ENCODE data around the gene ISCA2. TPM values are rescaled to one million over a fixed set of nuclear protein-coding genes. Genes with fewer than 3 reads are reported as not detected.
"Not testable (repeated sequence)": the region's sequence is repeated elsewhere in the genome, so short reads cannot be mapped to it uniquely, and the experiment has no call there.

ISCA2 gene
- total RNA-seq, 1 experiment from 2014 or later: 33.0 TPM

DNA sequence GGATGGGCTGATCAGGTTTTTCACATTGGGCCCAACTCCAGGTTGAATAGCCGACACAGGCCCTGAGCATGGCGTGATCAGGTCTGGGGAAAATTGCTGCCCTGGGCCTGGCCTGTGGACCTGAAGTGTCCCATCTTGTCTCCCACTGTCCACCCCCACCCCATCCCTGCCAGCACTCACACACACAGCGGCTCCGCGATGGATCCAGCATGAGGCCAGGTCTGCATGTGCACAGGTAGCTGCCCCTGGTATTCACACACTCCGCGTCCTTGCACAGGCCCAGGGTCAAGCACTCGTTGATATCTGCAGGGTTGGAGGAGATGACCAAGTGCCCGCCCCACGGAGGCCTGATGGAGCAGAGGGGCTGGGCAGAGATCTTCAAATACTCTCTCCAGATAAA, 38.7 kb downstream of the ISCA2 start:
- Histone ChIP-seq H3K4me3 (ENCODE audit: low read depth, low read length) (no peak overlapping the region), H3K4me1 (no peaks in the 10 kb centered on the region), H3K36me3 (ENCODE audit: control insufficient read depth, insufficient read depth, low read length) (no peaks in the 10 kb centered on the region), H3K9me3 (no peaks in the 10 kb centered on the region), H3K27me3 (replicated peaks; ENCODE audit: control insufficient read depth, insufficient read depth, low read length) (no peaks in the 10 kb centered on the region)
- Mint-ChIP-seq H3K4me1 (ENCODE audit: low read depth, unreplicated experiment) (no peaks in the 10 kb centered on the region), H3K27me3 (ENCODE audit: insufficient read depth, unreplicated experiment) (no peaks in the 10 kb centered on the region), H3K36me3 (ENCODE audit: insufficient read depth, unreplicated experiment) (no peaks in the 10 kb centered on the region), H3K27ac (ENCODE audit: unreplicated experiment) (no peak overlapping the region), H3K4me3 (ENCODE audit: unreplicated experiment) (no peak overlapping the region), H3K9me3 (ENCODE audit: unreplicated experiment) (no peaks in the 10 kb centered on the region)
- ChIA-PET POLR2A (no interaction called here), CTCF (no interaction called here)
- intact Hi-C loops (cut with micrococcal nuclease; ENCODE audit: unreplicated experiment): no loop called here
- TF ChIP-seq, protein P1, sequence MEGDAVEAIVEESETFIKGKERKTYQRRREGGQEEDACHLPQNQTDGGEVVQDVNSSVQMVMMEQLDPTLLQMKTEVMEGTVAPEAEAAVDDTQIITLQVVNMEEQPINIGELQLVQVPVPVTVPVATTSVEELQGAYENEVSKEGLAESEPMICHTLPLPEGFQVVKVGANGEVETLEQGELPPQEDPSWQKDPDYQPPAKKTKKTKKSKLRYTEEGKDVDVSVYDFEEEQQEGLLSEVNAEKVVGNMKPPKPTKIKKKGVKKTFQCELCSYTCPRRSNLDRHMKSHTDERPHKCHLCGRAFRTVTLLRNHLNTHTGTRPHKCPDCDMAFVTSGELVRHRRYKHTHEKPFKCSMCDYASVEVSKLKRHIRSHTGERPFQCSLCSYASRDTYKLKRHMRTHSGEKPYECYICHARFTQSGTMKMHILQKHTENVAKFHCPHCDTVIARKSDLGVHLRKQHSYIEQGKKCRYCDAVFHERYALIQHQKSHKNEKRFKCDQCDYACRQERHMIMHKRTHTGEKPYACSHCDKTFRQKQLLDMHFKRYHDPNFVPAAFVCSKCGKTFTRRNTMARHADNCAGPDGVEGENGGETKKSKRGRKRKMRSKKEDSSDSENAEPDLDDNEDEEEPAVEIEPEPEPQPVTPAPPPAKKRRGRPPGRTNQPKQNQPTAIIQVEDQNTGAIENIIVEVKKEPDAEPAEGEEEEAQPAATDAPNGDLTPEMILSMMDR (IDR thresholded peaks at IDR 0.05; ENCODE audit: insufficient read depth in 1 of 2, low read depth in 1 of 2, low read length in 1 of 2, severe bottlenecking in 1 of 2, unreplicated experiment in 1 of 2): no peak
- DNase-seq: no peak
- BruUV-seq (replicated peaks): no TSS peak

DNA sequence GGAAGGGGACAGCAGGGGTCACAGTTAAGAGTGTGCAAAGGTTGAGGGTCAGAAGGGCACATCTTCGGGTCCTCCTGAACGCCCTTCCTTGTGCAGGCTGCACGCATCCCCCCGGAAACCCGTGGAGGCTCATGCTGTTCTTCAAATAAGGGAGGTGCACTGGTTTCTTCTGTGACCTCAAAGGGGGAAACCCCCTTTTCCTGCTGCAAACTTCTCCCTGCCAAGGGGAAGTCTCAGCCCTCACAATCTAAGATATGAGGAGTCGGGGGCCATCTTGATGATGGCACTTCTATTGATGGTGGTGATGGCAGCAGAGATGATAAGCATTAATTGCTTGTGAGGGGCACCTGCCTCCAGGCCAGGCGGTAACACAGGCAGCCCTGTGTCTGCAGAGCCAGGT, 40.0 kb downstream of the ISCA2 start:
- no peak overlapping the region for H3K4me3 ChIP-seq (ENCODE audit: low read depth, low read length)
- intact Hi-C loops (cut with micrococcal nuclease; ENCODE audit: unreplicated experiment): no loop called here
- ChIA-PET POLR2A (no interaction called here), CTCF (no interaction called here)
- no peaks in the 10 kb centered on the region for H3K9me3 Mint-ChIP-seq (ENCODE audit: unreplicated experiment)
- H3K4me1 Mint-ChIP-seq (ENCODE audit: low read depth, unreplicated experiment): no peaks in the 10 kb centered on the region
- no peaks in the 10 kb centered on the region for H3K4me1 ChIP-seq
- H3K27ac Mint-ChIP-seq (ENCODE audit: unreplicated experiment): no peak overlapping the region
- H3K9me3 ChIP-seq: no peaks in the 10 kb centered on the region
- BruUV-seq (replicated peaks): no TSS peak
- no peaks in the 10 kb centered on the region for H3K27me3 Mint-ChIP-seq (ENCODE audit: insufficient read depth, unreplicated experiment)
- no peaks in the 10 kb centered on the region for H3K36me3 ChIP-seq (ENCODE audit: control insufficient read depth, insufficient read depth, low read length)
- TF ChIP-seq, protein P1 (IDR thresholded peaks at IDR 0.05; ENCODE audit: insufficient read depth in 1 of 2, low read depth in 1 of 2, low read length in 1 of 2, severe bottlenecking in 1 of 2, unreplicated experiment in 1 of 2): no peak
- H3K27me3 ChIP-seq (replicated peaks; ENCODE audit: control insufficient read depth, insufficient read depth, low read length): no peaks in the 10 kb centered on the region
- no peak overlapping the region for H3K4me3 Mint-ChIP-seq (ENCODE audit: unreplicated experiment)
- no peaks in the 10 kb centered on the region for H3K36me3 Mint-ChIP-seq (ENCODE audit: insufficient read depth, unreplicated experiment)
- DNase-seq: no peak

DNA sequence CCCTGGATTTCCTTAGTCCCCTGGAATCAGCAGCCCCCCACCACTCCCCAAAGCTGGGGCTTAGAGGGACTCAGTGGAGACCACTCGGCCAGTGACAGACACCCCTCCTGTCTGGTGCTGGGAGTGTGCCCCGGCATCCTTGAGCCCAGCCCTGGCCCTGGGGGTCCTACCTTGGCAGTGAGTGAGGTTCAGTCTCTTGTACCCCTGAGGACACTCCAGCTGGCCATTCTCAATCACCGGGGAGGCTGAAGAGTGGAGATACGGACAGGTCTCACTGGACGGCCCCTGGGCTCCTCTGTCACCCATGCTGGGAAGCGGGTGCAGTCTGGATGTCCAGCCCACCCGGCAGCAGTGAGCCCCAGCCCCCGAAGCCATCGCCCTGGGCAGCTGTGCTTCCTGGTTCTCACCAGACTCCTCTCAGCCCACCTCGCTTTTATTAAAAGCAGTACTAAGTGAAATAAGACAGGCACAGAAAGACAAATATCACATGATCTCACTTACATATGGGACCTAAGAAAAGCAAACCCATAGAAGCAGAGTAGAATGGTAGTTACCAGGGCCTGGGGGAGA, 42.3 kb downstream of the ISCA2 start:
- Histone ChIP-seq H3K27me3 (replicated peaks; ENCODE audit: control insufficient read depth, insufficient read depth, low read length) (no peaks in the 10 kb centered on the region), H3K9me3 (no peaks in the 10 kb centered on the region), H3K36me3 (ENCODE audit: control insufficient read depth, insufficient read depth, low read length) (no peaks in the 10 kb centered on the region), H3K4me3 (ENCODE audit: low read depth, low read length) (no peak overlapping the region), H3K4me1 (no peaks in the 10 kb centered on the region)
- no TSS peak for BruUV-seq (replicated peaks)
- intact Hi-C loops (cut with micrococcal nuclease; ENCODE audit: unreplicated experiment): no loop called here
- H3K27me3 Mint-ChIP-seq (ENCODE audit: insufficient read depth, unreplicated experiment): no peaks in the 10 kb centered on the region
- CTCF ChIA-PET: interaction anchor here (0.6 kb wide), 1 partner anchor 42 kb away, joined by 4 read pairs; the partner anchor contains the start of gene ISCA2
- TF ChIP-seq, protein P1 (IDR thresholded peaks at IDR 0.05; ENCODE audit: insufficient read depth in 1 of 2, low read depth in 1 of 2, low read length in 1 of 2, severe bottlenecking in 1 of 2, unreplicated experiment in 1 of 2): no peak
- H3K4me1 Mint-ChIP-seq (ENCODE audit: low read depth, unreplicated experiment): no peaks in the 10 kb centered on the region
- POLR2A ChIA-PET: no interaction called here
- H3K36me3 Mint-ChIP-seq (ENCODE audit: insufficient read depth, unreplicated experiment): no peaks in the 10 kb centered on the region
- H3K27ac Mint-ChIP-seq (ENCODE audit: unreplicated experiment): no peak overlapping the region
- no peak overlapping the region for H3K4me3 Mint-ChIP-seq (ENCODE audit: unreplicated experiment)
- DNase-seq: no peak
- no peaks in the 10 kb centered on the region for H3K9me3 Mint-ChIP-seq (ENCODE audit: unreplicated experiment)

DNA sequence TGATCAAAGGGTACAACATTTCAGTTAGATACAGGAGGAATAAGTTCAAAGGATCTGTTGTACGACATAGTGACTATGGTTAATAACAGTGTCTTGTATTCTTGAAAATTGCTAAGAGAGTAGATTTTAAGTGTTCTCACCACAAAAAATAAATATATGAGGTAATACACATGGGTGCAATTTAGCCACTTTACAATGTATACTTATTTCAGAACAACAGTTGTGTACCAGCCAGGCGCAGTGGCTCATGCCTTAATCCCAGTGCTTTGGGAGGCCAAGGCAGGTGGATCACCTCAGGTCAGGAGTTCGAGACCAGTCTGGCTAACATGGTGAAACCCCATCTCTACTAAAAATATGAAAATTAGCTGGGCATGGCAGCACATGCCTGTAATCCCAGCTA, 42.8 kb downstream of the ISCA2 start:
- POLR2A ChIA-PET; H3K4me1 Mint-ChIP-seq (ENCODE audit: low read depth, unreplicated experiment); intact Hi-C loops (cut with micrococcal nuclease; ENCODE audit: unreplicated experiment); H3K36me3 ChIP-seq (ENCODE audit: control insufficient read depth, insufficient read depth, low read length); H3K9me3 ChIP-seq; H3K4me1 ChIP-seq; H3K36me3 Mint-ChIP-seq (ENCODE audit: insufficient read depth, unreplicated experiment); BruUV-seq (replicated peaks); H3K27me3 Mint-ChIP-seq (ENCODE audit: insufficient read depth, unreplicated experiment); CTCF ChIA-PET; H3K27me3 ChIP-seq (replicated peaks; ENCODE audit: control insufficient read depth, insufficient read depth, low read length); DNase-seq; H3K9me3 Mint-ChIP-seq (ENCODE audit: unreplicated experiment); H3K4me3 Mint-ChIP-seq (ENCODE audit: unreplicated experiment); H3K4me3 ChIP-seq (ENCODE audit: low read depth, low read length); H3K27ac Mint-ChIP-seq (ENCODE audit: unreplicated experiment): not testable (repeated sequence)

Measured in Caco-2 (cell line).